K562 (cell line): Measurements from ENCODE around the gene SLC29A2. TPM values are rescaled to one million over a fixed set of nuclear protein-coding genes. Genes with fewer than 3 reads are reported as not detected.

Experiments used
- ATF7 ChIP-seq: fragments of 450-650 bp; IDR thresholded peaks from 2 replicates; pipeline ENCODE4 v1.7.1; 2014; ENCODE audit warnings: mild to moderate bottlenecking, moderate library complexity
- CBX5 ChIP-seq: IDR thresholded peaks from 2 replicates; pipeline ENCODE4 v1.6.1; 2014; ENCODE audit warnings: low read depth, borderline replicate concordance
- CHCHD3 ChIP-seq: fragments of 250-450 bp; sonication (Bioruptor Pico); IDR thresholded peaks from 2 replicates; pipeline ENCODE4 v2.1.2; 2022; ENCODE audit warnings: mild to moderate bottlenecking
- CREBBP ChIP-seq: IDR thresholded peaks from one replicate; pipeline ENCODE4 v1.6.1; 2012; ENCODE audit warnings: low read depth, mild to moderate bottlenecking, control low read depth, inconsistent platforms, low read length
- DLX4 ChIP-seq: fragments of 250-450 bp; sonication (Bioruptor Pico); IDR thresholded peaks from 2 replicates; pipeline ENCODE4 v1.6.1; 2021; ENCODE audit warnings: mild to moderate bottlenecking
- EGR1 ChIP-seq: fragments of 450-650 bp; conservative IDR thresholded peaks from 2 replicates; pipeline ENCODE4 v1.6.1; 2017; ENCODE audit warnings: mild to moderate bottlenecking
- FOXA3 ChIP-seq, 2 experiments: fragments of 450-650 bp in 1 of 2; sonication (generic) in 1 of 2; formaldehyde crosslinking; IDR thresholded peaks in 1 of 2; conservative IDR thresholded peaks in 1 of 2; 2 replicates each; pipeline versions ENCODE4 v1.4.0 to v1.8.0; 2020 to 2022; ENCODE audit warnings: mild to moderate bottlenecking in 2 of 2, missing genetic modification reagents in 1 of 2
- MEF2D ChIP-seq: conservative IDR thresholded peaks from 2 replicates; pipeline ENCODE4 v1.6.1; 2016; ENCODE audit warnings: low read depth, missing genetic modification characterization, missing compliant biosample characterization
- NBN ChIP-seq: fragments of 450-650 bp; IDR thresholded peaks from 2 replicates; pipeline ENCODE4 v1.6.1; 2016; ENCODE audit warnings: low read depth, mild to moderate bottlenecking
- NCOA4 ChIP-seq: fragments of 450-650 bp; IDR thresholded peaks from 2 replicates; pipeline ENCODE4 v1.6.1; 2018; ENCODE audit warnings: mild to moderate bottlenecking; ENCODE audit not compliant: partially characterized antibody
- NONO ChIP-seq, 2 experiments: fragments of 200-400 bp in 1 of 2; fragments of 450-650 bp in 1 of 2; formaldehyde crosslinking in 1 of 2; IDR thresholded peaks; 2 replicates each; pipeline ENCODE4 v1.6.1; 2017; ENCODE audit warnings: low read depth in 2 of 2, mild to moderate bottlenecking in 2 of 2, moderate library complexity in 2 of 2, low read length in 1 of 2
- NR3C1 ChIP-seq: sonication (generic); formaldehyde crosslinking; IDR thresholded peaks from 2 replicates; pipeline ENCODE4 v1.8.1; 2022; ENCODE audit warnings: missing genetic modification reagents
- PHF8 ChIP-seq: fragments of 200-600 bp; sonication (generic); IDR thresholded peaks from 2 replicates; pipeline ENCODE4 v1.6.1; 2012; ENCODE audit warnings: mixed run types, mild to moderate bottlenecking, inconsistent platforms, low read length, moderate library complexity, borderline replicate concordance
- PREB ChIP-seq: sonication (generic); formaldehyde crosslinking; IDR thresholded peaks from 2 replicates; pipeline ENCODE4 v1.8.1; 2023; ENCODE audit warnings: mild to moderate bottlenecking, missing genetic modification reagents
- PTTG1 ChIP-seq: fragments of 450-650 bp; IDR thresholded peaks from 2 replicates; pipeline ENCODE4 v1.6.1; 2016; ENCODE audit warnings: low read depth, mild to moderate bottlenecking, missing genetic modification characterization, missing compliant biosample characterization
- RBM14 ChIP-seq: fragments of 200-400 bp; formaldehyde crosslinking; IDR thresholded peaks from 2 replicates; pipeline ENCODE4 v1.6.1; 2018; ENCODE audit warnings: low read depth, mild to moderate bottlenecking, low read length, moderate library complexity, borderline replicate concordance; ENCODE audit not compliant: insufficient read depth
- SIRT6 ChIP-seq: IDR thresholded peaks from one replicate; pipeline ENCODE4 v1.6.1; 2012; ENCODE audit warnings: low read depth, mild to moderate bottlenecking, control low read depth, inconsistent platforms, low read length, moderate library complexity
- SMC3 ChIP-seq: conservative IDR thresholded peaks from 2 replicates; pipeline ENCODE4 v1.6.1; 2011; ENCODE audit warnings: low read depth, low read length, improper control_type of control experiment; ENCODE audit not compliant: insufficient read depth
- SPI1 ChIP-seq: IDR thresholded peaks from 2 replicates; pipeline ENCODE4 v1.6.1; 2011; ENCODE audit warnings: low read depth, low read length, control low read depth, borderline replicate concordance
- XRCC3 ChIP-seq: fragments of 450-650 bp; IDR thresholded peaks from 2 replicates; pipeline ENCODE4 v1.6.1; 2017; ENCODE audit warnings: mild to moderate bottlenecking, moderate library complexity
- ZNF140 ChIP-seq: fragments of 250-450 bp; sonication (Bioruptor Pico); IDR thresholded peaks from 2 replicates; pipeline ENCODE4 v1.8.0; 2021; ENCODE audit warnings: moderate library complexity, mild to moderate bottlenecking, inconsistent platforms
- ZNF785 ChIP-seq: fragments of 250-450 bp; sonication (Bioruptor Pico); IDR thresholded peaks from 2 replicates; pipeline ENCODE4 v1.4.0; 2020; ENCODE audit warnings: mild to moderate bottlenecking
- ZSCAN29 ChIP-seq: fragments of 450-650 bp; IDR thresholded peaks from 2 replicates; pipeline ENCODE4 v1.6.1; 2017
- polyA plus RNA-seq, 8 experiments: library from polyadenylated mRNA; depleted of rRNA in 4 of 8; stranded (reverse) in 5 of 8; unstranded in 3 of 8; fragments of >200 nt; fragmentation: Nextera tagmentation in 2 of 8; fragmentation: Illumina TruSeq in 1 of 8; extraction: Ambion mirVana in 2 of 8; extraction: Trizol in 1 of 8; gene quantifications; 2 replicates each; pipeline versions ENCODE4 v1.2.1 to v1.2.3, GENCODE V29; 2011 to 2014; ENCODE audit warnings: inconsistent platforms in 1 of 8, missing spikeins in 1 of 8
- total RNA-seq, 7 experiments: library from RNA; depleted of rRNA in 6 of 7; stranded (reverse); fragments of >200 nt in 6 of 7; fragmentation: Illumina TruSeq in 2 of 7; extraction: Trizol in 2 of 7; gene quantifications; 2 replicates each; pipeline versions ENCODE4 v1.2.1 to v1.2.3, GENCODE V29; 2011 to 2021; ENCODE audit warnings: low replicate concordance in 1 of 7
- TF ChIP-seq, protein P1 (sequence below): sonication (generic); formaldehyde crosslinking; IDR thresholded peaks from 2 replicates; pipeline ENCODE4 v1.8.0; 2023; ENCODE audit warnings: mild to moderate bottlenecking, missing genetic modification reagents
- TF ChIP-seq, protein P2 (sequence below): fragments of 250-450 bp; sonication (Bioruptor Pico); IDR thresholded peaks from 2 replicates; pipeline ENCODE4 v1.8.0; 2022; ENCODE audit warnings: inconsistent platforms

The SLC29A2 gene
- total and polyA plus RNA-seq, 9 of the 15 experiments (the other 6 are each of a cell fraction or from before 2014, with no cell fraction given), result 2.4 to 48.6 (median 14.2) TPM

GRCh38 chr11:66313321-66314185 lies 58.0 kb downstream of the SLC29A2 start (continued):
- TF ChIP-seq, protein P1, sequence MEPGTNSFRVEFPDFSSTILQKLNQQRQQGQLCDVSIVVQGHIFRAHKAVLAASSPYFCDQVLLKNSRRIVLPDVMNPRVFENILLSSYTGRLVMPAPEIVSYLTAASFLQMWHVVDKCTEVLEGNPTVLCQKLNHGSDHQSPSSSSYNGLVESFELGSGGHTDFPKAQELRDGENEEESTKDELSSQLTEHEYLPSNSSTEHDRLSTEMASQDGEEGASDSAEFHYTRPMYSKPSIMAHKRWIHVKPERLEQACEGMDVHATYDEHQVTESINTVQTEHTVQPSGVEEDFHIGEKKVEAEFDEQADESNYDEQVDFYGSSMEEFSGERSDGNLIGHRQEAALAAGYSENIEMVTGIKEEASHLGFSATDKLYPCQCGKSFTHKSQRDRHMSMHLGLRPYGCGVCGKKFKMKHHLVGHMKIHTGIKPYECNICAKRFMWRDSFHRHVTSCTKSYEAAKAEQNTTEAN (CRISPR knock-in tag), result no peak
- no peak for TF ChIP-seq SMC3
- no peak for TF ChIP-seq ZNF785 (CRISPR knock-in tag)
- no peak for TF ChIP-seq ATF7
- TF ChIP-seq MEF2D (tag), result no peak
- TF ChIP-seq FOXA3 (CRISPR knock-in tag; conservative IDR thresholded peaks at IDR 0.05 in 1 of 2, IDR thresholded peaks at IDR 0.05 in 1 of 2), result no peak
- no peak for TF ChIP-seq DLX4 (CRISPR knock-in tag)
- TF ChIP-seq CBX5, result no peak
- TF ChIP-seq ZSCAN29, result no peak
- TF ChIP-seq CREBBP, result no peak
- TF ChIP-seq NCOA4, result no peak
- no peak for TF ChIP-seq PREB (CRISPR knock-in tag)
- TF ChIP-seq SIRT6, result no peak
- TF ChIP-seq XRCC3, result no peak
- no peak for TF ChIP-seq PHF8
- TF ChIP-seq NBN, result no peak
- TF ChIP-seq CHCHD3 (CRISPR knock-in tag), result no peak
- TF ChIP-seq PTTG1 (tag), result no peak
- TF ChIP-seq EGR1, result peak; percentile 30; the same call in 1 of the 2 replicates
- no peak for TF ChIP-seq NONO (IDR thresholded peaks at IDR 0.05; ENCODE audit: low read depth in 2 of 2, low read length in 1 of 2)
- TF ChIP-seq ZNF140 (CRISPR knock-in tag), result no peak
- 0 out of 2 replicates have a peak, but pooled peaks have one; percentile 22 for TF ChIP-seq RBM14
- TF ChIP-seq SPI1, result no peak
- no peak for TF ChIP-seq NR3C1
- TF ChIP-seq, protein P2, sequence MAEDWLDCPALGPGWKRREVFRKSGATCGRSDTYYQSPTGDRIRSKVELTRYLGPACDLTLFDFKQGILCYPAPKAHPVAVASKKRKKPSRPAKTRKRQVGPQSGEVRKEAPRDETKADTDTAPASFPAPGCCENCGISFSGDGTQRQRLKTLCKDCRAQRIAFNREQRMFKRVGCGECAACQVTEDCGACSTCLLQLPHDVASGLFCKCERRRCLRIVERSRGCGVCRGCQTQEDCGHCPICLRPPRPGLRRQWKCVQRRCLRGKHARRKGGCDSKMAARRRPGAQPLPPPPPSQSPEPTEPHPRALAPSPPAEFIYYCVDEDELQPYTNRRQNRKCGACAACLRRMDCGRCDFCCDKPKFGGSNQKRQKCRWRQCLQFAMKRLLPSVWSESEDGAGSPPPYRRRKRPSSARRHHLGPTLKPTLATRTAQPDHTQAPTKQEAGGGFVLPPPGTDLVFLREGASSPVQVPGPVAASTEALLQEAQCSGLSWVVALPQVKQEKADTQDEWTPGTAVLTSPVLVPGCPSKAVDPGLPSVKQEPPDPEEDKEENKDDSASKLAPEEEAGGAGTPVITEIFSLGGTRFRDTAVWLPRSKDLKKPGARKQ (CRISPR knock-in tag), result no peak; the same call in 1 of the 2 replicates
